HUES64 (cell line): Measurements from ENCODE around the gene MLLT3.

ENCODE experiments used
- H3K27ac ChIP-seq: 2 replicates; pipeline ENCODE4 v1.7.0; 2013; ENCODE audit warnings: low read depth, low read length, inconsistent platforms
- H3K27me3 ChIP-seq: 2 replicates; pipeline ENCODE4 v1.6.1; 2013; ENCODE audit warnings: mild to moderate bottlenecking, low read length; ENCODE audit not compliant: insufficient read depth
- H3K36me3 ChIP-seq: 2 replicates; pipeline ENCODE4 v1.6.1; 2013; ENCODE audit warnings: mild to moderate bottlenecking, low read length; ENCODE audit not compliant: insufficient read depth
- H3K4me1 ChIP-seq: 2 replicates; pipeline ENCODE4 v1.6.1; 2013; ENCODE audit warnings: mild to moderate bottlenecking, low read length, moderate library complexity; ENCODE audit not compliant: insufficient read depth
- H3K4me3 ChIP-seq: 2 replicates; pipeline ENCODE4 v1.5.1; 2013; ENCODE audit warnings: mild to moderate bottlenecking, low read length, moderate library complexity
- H3K9ac ChIP-seq: 2 replicates; pipeline ENCODE4 v1.6.1; 2013; ENCODE audit warnings: mild to moderate bottlenecking, low read depth, low read length
- H3K9me3 ChIP-seq: 2 replicates; pipeline ENCODE4 v1.6.1; 2013; ENCODE audit warnings: low read depth, low read length; ENCODE audit not compliant: insufficient read depth
- WGBS: fragments of 150-250, 120-280 bp; methylation state at CpG from one replicate; pipeline ENCODE4 v1.1.7; 2013; ENCODE audit warnings: missing lambda C conversion rate; 5-methylcytosine and 5-hydroxymethylcytosine counted together

Gene MLLT3

DNA sequence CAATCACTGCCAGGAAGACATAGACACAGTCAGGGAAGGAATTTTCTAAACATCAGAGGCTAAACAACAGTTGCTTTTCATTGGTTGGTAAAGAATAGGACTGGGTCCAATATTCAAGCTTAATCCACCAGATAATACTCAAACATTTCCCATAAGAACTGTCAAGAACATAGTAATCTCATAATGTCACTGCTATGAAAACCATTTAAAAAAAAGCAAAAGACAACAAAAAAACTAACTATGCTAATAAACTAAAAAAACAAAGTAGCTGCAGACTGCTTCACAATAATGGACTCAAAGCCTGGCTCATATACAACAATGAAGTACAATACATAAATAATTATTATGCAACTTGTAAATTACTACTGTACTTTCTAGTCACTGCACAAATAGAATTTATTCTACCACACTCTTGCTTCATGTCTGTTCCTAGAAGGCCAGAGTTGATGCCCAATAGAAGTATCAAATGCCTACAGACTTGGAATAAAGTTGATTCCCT, 148.7 kb downstream of the MLLT3 start:
- no peak overlapping the region for H3K4me3 ChIP-seq
- no peak overlapping the region for H3K9ac ChIP-seq
- no peaks in the 10 kb centered on the region for H3K27me3 ChIP-seq
- H3K9me3 ChIP-seq = no peaks in the 10 kb centered on the region
- peaks cover 19% of the 10 kb centered on the region for H3K4me1 ChIP-seq
- H3K36me3 ChIP-seq = no peaks in the 10 kb centered on the region
- H3K27ac ChIP-seq = no peak overlapping the region

DNA sequence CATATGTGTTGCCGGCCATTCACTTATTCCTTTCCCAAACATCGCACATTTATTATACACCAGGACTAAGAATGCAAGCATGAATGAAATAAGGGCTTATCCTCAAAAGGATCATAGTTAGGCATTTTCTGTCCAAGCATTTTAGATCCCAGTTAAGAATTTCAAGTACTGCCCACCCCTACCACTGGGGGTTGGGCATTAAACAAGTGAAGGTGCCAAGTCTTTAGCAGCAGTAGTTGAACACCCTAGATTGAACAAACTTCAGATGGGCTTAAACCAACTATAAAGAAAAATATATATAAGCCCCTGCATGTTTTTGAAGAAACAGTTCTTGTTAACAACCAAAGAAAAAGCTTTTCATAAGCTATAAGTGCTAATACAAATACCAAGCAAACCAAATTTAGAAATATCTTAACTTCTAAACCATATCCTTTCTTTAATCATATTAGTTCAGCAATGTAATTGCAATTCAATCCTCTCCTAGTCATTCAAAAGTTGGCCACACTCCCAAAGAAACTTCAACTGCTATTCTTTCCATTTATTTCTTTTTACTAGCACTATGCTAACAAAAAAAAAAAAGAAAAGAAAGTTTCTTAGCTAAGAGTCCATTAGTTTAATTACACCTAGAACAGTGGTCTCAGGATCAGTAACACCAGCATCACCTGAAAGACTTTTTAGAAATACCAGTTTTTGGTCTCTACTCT, 149.8 kb downstream of the MLLT3 start:
- 96% methylated on average over 2 of the region's 2 CpGs for WGBS
- Histone ChIP-seq H3K4me3 (no peak overlapping the region), H3K36me3 (no peaks in the 10 kb centered on the region), H3K9ac (no peak overlapping the region), H3K27me3 (no peaks in the 10 kb centered on the region), H3K4me1 (peaks cover 10% of the 10 kb centered on the region), H3K9me3 (no peaks in the 10 kb centered on the region), H3K27ac (no peak overlapping the region)

DNA sequence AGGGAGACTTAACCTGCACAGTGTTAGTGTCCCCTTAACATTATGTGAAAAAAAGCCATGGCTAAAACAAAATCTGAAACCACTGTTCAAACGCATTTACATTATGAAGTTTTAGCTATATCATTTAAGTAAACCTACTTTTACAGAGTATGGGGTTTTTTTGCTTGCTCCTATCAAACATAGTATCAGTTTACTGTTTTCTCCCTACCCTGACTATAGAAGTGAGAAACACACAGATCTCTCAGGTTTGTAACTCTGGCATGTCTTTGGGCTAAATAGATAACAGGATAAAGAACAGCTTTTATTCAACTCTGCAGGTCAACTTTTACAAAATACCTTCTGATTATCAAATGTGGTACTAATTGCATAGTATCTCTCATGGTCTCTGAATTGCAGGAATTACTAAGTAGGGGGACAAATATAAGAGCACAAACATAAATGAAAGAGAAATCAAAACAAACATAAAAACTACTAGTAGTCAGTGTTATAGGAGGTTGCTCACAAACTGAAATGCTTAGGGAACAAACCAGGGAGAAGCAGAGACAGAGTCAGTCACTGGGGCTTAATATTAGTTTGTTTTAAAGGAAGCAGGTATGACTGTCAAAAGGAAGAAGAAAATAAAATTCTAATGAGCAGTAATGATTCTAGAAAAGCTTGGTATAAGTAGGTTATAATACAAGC, 155.8 kb downstream of the MLLT3 start:
- Histone ChIP-seq H3K27ac (no peak overlapping the region), H3K4me3 (no peak overlapping the region), H3K9me3 (no peaks in the 10 kb centered on the region), H3K9ac (no peak overlapping the region), H3K27me3 (no peaks in the 10 kb centered on the region), H3K36me3 (no peaks in the 10 kb centered on the region), H3K4me1 (no peaks in the 10 kb centered on the region)
- WGBS = no CpG with 5 or more reads among the region's 1 CpG

DNA sequence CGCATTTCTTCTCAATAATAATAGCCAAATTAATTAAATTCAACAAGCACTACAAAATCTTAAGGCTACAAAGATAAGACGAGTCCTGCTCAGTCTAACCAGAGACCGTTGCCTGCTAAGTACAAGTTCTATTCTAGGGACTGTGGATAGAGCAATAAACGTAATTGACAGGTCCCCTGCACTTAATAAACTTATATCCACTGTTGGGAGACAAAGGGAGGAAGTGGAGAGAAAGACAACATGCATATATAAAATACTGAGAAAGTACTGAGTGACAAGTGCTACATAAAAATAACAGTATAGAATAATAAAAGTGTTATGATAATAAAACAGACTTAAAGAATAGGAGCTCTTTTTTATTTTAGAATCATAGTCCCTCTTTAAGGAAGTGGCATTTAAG, 158.1 kb downstream of the MLLT3 start:
- Histone ChIP-seq H3K4me3 (no peak overlapping the region), H3K27ac (no peak overlapping the region), H3K4me1 (no peaks in the 10 kb centered on the region), H3K9me3 (no peaks in the 10 kb centered on the region), H3K27me3 (no peaks in the 10 kb centered on the region), H3K36me3 (no peaks in the 10 kb centered on the region), H3K9ac (no peak overlapping the region)
- WGBS = 93% methylated on average over 3 of the region's 4 CpGs

DNA sequence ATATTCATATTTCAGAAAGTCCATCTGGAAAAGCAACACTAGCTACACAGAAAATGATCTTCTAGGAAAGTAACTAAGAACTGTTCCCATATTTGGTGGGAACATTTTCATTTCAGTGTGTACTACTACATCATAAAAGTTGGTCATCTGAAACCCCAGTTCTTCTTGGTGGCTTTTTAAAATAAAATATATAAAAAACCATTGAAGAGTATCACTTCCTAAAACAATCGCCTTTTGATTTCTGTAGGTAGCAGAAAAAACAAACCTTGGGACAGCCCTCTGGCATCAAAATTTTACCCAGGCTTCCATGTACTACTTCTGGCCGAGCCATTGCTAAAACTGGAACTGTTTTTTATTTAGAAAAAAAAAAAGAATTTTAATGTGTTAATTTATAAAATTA, 158.5 kb downstream of the MLLT3 start:
- no peaks in the 10 kb centered on the region for H3K27me3 ChIP-seq
- no peaks in the 10 kb centered on the region for H3K36me3 ChIP-seq
- no peak overlapping the region for H3K27ac ChIP-seq
- no peaks in the 10 kb centered on the region for H3K4me1 ChIP-seq
- 87% methylated on average over 1 of the region's 2 CpGs for WGBS
- H3K4me3 ChIP-seq = no peak overlapping the region
- H3K9me3 ChIP-seq = no peaks in the 10 kb centered on the region
- H3K9ac ChIP-seq = no peak overlapping the region

DNA sequence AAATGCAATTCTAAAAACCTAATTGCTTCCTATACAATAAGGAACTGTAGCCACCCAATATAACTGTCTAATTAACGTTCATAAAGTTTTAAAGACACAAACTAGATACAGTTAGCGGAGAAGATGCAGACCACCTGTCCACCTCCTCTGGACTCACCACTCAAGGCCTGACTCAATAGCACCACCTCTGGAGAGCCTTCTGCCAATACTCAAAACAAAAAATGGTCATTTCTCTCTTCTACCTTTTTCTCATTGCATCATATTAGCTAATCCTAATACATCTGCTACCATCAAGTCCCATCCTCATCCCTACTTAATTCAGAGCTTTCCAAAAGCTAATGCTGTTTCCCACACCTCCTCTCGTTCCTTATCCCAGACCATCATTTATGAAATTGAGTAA, 159.9 kb downstream of the MLLT3 start:
- no peak overlapping the region for H3K9ac ChIP-seq
- H3K27ac ChIP-seq = no peak overlapping the region
- no peak overlapping the region for H3K4me3 ChIP-seq
- no peaks in the 10 kb centered on the region for H3K4me1 ChIP-seq
- H3K9me3 ChIP-seq = no peaks in the 10 kb centered on the region
- 94% methylated on average over 2 of the region's 3 CpGs for WGBS
- no peaks in the 10 kb centered on the region for H3K36me3 ChIP-seq
- no peaks in the 10 kb centered on the region for H3K27me3 ChIP-seq

DNA sequence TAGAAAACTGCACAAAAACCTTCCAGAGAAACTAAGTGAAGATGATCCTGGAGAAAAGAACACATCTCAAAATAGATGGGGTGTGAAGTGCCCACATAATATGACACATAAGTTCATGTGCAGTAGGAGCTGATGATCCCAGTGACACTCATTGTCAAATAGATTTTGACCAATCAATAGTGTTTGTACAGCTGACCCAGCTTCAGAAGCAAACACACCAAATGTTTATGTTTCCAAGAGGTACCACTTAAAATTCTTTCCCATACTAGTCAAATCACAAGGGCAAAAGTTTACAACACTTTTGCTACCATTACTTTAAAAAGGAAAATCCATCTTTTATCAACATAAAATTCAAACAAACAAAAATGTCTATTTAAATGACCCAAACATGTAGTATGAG, 175.0 kb downstream of the MLLT3 start:
- Histone ChIP-seq H3K9me3 (no peaks in the 10 kb centered on the region), H3K9ac (no peak overlapping the region), H3K4me1 (no peaks in the 10 kb centered on the region), H3K4me3 (no peak overlapping the region), H3K27ac (no peak overlapping the region), H3K36me3 (no peaks in the 10 kb centered on the region), H3K27me3 (no peaks in the 10 kb centered on the region)

DNA sequence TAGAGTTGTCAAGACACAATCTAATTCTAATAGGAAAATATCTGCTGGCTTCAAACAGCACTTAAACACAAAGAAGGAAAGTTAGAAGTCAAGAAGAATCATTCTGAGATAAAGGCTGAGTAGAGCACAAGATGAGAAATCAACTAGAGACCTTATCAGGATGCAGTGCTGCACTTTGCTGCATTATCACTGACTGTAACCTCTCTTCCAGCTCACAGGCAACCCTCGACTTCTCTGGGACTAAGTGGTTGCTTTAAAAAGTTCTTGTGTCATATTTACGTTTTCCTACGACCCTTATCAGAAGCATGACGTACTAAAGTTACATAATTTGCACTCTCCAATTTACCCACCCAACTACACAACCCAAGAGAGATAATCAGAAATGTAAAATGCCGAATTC, 176.1 kb downstream of the MLLT3 start:
- Histone ChIP-seq H3K27ac (no peak overlapping the region), H3K36me3 (no peaks in the 10 kb centered on the region), H3K4me3 (no peak overlapping the region), H3K4me1 (no peaks in the 10 kb centered on the region; the same call in 1 of the 2 replicates), H3K9ac (no peak overlapping the region), H3K27me3 (no peaks in the 10 kb centered on the region), H3K9me3 (no peaks in the 10 kb centered on the region)
- 94% methylated on average over 4 of the region's 5 CpGs for WGBS

DNA sequence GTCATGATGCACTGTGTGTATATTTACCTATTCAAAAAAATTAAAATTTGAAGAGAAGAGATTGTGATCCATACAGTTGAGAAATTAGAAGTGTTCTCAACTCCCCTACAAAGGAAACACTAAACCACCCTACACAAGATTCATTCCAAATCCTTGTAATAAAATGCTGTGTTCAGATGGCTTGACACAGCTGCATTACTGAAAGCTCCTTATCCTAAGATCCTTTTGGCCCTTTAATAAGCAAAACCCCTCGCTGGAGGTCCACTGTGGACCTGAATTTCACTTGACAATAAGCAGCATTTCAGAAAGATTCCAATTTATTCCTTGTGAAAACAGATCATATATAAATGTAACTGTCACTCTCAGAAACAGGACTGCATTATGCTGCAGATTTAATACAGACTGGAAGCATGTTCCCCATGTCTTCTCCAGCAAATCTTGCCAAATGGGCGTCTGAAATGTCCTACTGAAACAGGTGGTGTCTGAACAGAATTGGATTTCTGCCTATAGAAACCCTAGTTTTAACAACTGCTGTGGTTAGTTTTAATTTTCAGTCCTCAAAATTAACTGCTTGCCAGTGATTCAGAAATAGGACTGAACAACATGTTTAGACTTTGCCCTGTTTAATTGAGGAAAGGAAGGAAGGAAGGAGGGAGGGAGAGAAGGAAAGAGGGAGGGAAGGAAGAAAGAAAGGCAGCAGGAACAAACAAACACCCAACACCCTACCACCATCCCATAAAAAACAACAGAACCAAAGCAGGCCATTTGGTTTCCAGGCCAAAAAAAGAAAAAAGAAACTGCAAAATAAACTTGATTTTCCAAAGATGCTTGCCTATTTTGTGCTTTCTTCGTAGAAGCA, 179.6 kb downstream of the MLLT3 start:
- H3K36me3 ChIP-seq = no peaks in the 10 kb centered on the region
- no peaks in the 10 kb centered on the region for H3K27me3 ChIP-seq
- H3K27ac ChIP-seq = no peak overlapping the region
- 93% methylated on average over 3 of the region's 3 CpGs for WGBS
- H3K9ac ChIP-seq = no peak overlapping the region
- H3K9me3 ChIP-seq = no peaks in the 10 kb centered on the region
- H3K4me3 ChIP-seq = no peak overlapping the region
- H3K4me1 ChIP-seq = no peaks in the 10 kb centered on the region; the same call in 1 of the 2 replicates

DNA sequence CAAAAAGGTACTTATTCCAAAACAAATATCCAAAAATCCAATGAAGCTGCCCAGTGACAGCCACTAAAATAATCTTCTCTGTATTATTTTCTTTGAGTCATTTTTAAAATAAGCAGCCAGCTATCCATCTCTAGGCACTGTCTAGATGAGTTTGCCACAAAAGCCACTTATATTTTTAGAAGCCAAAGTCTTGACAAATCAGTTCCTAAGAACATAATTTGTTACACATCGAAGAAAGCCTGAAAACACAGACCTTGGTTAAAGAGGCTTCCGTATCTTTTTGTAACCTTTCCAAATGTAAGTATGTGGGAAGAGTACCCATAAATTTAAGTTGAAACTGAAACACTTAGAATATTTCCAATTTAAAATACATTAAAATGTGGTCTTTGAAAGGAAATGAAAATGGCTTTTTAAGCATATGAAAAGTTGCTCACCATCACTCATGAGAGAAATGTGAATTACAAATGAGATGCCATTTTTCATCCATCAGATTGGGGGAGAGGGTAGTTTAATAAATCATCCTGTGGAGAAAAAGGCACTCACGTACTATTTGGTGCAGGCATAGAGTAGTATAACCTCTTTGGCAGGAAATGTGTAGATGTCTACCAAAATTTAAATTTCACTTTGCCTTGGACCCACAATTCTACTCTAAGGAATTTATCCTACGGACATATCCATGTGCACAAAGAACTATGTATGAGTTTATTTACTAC, 180.4 kb downstream of the MLLT3 start:
- H3K4me1 ChIP-seq = peaks cover 3% of the 10 kb centered on the region
- no peak overlapping the region for H3K27ac ChIP-seq
- no peak overlapping the region for H3K9ac ChIP-seq
- H3K27me3 ChIP-seq = no peaks in the 10 kb centered on the region
- WGBS = 90% methylated on average over 2 of the region's 4 CpGs
- no peaks in the 10 kb centered on the region for H3K36me3 ChIP-seq
- H3K9me3 ChIP-seq = no peaks in the 10 kb centered on the region
- no peak overlapping the region for H3K4me3 ChIP-seq

DNA sequence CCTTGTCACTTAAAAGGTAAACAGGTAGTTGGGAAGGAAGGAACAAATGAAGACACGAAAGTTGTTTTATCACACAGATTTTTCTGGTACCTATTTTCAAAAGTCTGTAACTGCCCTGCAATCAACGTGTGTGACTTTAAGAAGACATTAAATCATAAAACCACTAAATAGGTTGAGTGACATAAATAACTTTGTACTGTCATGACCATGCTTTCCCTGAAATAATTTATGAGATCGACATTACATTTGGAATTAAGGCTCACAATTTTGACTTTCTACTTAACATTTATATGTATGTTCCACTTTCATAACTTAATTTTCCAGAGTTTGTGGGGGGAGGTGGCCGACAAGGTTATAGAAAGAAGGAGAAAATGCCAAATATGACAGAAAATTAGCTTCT, 181.1 kb downstream of the MLLT3 start:
- no peak overlapping the region for H3K27ac ChIP-seq
- WGBS = 84% methylated on average over 3 of the region's 4 CpGs

More for the DNA sequence above, 181.1 kb downstream of the MLLT3 start:
- no peak overlapping the region for H3K9ac ChIP-seq
- no peaks in the 10 kb centered on the region for H3K27me3 ChIP-seq
- H3K4me1 ChIP-seq = peaks cover 3% of the 10 kb centered on the region
- no peaks in the 10 kb centered on the region for H3K36me3 ChIP-seq
- no peak overlapping the region for H3K4me3 ChIP-seq
- no peaks in the 10 kb centered on the region for H3K9me3 ChIP-seq
